ENCODE measurements around the gene VCL.

GRCh38 chr10:73995035-73995358 lies 2.9 kb upstream of the VCL start:
- TF ChIP-seq GATA2 (IDR thresholded peaks at IDR 0.05; ENCODE audit: low read depth, low read length) (no peak), GATA3 (IDR thresholded peaks at IDR 0.05; ENCODE audit: low read depth, low read length) (no peak)

All from SH-SY5Y (cell line).